Right ventricle myocardium inferior (tissue), 1 donor: Measurements from ENCODE around the gene PRKN. TPM values are rescaled to one million over a fixed set of nuclear protein-coding genes. Genes with fewer than 3 reads are reported as not detected.
A peak's percentile ranks its signal among the peaks of the same experiment; 100 is the strongest.

Source experiments
- ATAC-seq: fragments of 200-7000 bp; cut with Tn5 transposase; one replicate; pipeline ENCODE4 v1.9.1; 2020; ENCODE audit warnings: mild to moderate bottlenecking, moderate library complexity
- DNase-seq: peaks from one replicate; pipeline ENCODE4 v3.0.0; 2021; ENCODE audit errors: missing footprints
- intact Hi-C: fragments of 100-400 bp; cut with DNase I; formaldehyde crosslinking; loops from one replicate; pipeline ENCODE4 v1.11.0; 2022
- long read RNA-seq: library from polyadenylated mRNA; unstranded; transcript quantifications from one replicate; pipeline ENCODE4 v2.0.0, GENCODE V29; 2021
- total RNA-seq: library from RNA; stranded (reverse); fragmentation: NEBNext Ultra II Directional; extraction: Animal tissue kit (Norgen Biotek cat#: 25700); gene quantifications from one replicate; pipeline ENCODE4 v1.2.1, GENCODE V29; 2021
- donor health status: DM: no; HTN: yes; CAD: no; lungs with severe emphysema.

PRKN gene
- 19.5 TPM for total RNA-seq
- long read RNA-seq, partial matches to known transcripts = 0 of 5 reads
- long read RNA-seq, other reads (novel, unspliced or antisense) = 5 of 5 reads

- intact Hi-C loops = loop anchor here (5.0 kb wide), 4 partner anchors 115 to 260 kb away; no protein-coding TSS in a partner anchor
- DNase-seq (peak; percentile 99), ATAC-seq (peak; percentile 99)
Measured at GRCh38 chr6:162727322-162728182, at the start of gene PRKN, which contains the start of gene PACRG. Gene PRKN (minus strand): TSS chr6:162727766. Gene PACRG (plus strand): TSS chr6:162727974.

DNA sequence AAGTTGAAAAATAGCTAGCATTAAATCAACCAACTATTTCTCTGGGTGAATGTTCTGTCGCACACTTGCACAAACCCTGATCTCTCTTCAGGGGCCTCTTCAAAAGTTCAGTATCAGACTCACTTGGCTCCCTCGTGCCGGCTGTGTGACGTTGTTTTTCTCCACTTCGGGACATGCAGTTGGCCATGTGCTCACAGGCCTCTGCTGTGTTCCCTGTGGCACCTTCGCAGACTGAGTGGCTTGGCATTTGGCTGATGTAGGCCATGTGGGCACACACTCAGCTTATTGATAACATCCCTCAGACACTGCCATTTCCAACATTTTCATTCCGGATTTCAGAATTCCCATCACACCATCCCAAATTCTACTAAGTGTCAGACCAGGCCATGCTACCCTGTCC, 49.5 kb upstream of the PRKN start:
- ATAC-seq = peak; percentile 48
- intact Hi-C loops = no loop called here
- DNase-seq = peak; percentile 49

GRCh38 chr6:162773996-162774395, 46.4 kb upstream of the PRKN start:
- no peak for DNase-seq
- no peak for ATAC-seq
- intact Hi-C loops = no loop called here

DNA sequence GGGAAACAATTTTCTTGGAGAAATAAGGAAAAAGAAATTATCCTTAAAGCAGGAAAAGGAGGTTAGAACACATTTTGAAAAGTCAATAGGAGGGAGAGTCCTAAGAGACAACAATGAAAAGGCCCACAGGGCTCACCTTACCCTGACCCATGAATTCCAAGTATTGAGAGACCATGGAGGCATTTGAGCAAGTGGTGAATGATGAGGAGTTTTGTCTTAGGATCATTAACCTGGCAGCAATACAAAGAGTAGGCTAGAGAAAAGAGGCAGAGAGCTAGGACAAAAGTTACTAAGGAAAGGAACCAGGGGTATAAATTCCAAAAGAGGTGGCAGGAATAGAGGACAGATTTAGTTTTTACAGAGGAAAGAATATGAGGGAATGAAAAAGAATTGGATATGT, 44.9 kb upstream of the PRKN start:
- intact Hi-C loops = no loop called here
- ATAC-seq (no peak), DNase-seq (no peak)

DNA sequence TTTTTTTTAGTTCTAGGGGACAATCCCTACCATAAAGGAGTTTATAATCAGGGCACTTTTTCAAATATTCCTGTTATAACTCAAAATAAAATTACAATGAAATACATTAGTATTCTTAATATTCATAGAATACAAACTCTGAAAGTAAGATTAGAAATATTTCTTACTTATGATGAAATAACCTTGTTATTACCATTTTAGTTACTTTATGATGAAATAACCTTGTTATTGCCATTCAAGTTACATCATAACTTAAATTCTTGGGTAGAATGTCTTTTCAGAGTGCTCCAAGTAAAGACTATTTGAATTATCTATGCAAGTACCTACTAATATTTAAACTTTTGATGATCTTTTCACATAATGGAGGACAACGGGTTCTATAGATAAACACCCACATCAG, 43.4 kb upstream of the PRKN start:
- intact Hi-C loops = no loop called here
- DNase-seq (no peak), ATAC-seq (no peak)

DNA sequence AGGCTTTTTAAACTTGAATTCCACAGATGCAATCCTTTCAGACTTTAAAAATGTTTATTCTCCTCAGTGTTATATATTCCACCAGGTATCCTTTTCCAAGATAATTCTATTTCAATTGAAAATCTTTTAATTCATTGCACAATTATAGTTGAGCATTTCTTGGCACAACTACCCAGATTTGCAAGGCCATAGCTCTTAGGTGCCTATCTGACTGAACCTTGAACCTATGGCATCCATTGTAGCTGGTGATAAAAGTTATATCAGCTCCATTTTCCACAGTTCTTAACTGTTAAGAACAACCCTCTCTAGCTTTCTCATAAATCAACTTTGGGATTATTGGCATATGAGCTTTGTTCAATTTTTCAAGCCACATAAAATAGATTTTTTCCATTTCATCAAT, 42.6 kb upstream of the PRKN start:
- ATAC-seq = no peak
- DNase-seq = no peak
- intact Hi-C loops = no loop called here

DNA sequence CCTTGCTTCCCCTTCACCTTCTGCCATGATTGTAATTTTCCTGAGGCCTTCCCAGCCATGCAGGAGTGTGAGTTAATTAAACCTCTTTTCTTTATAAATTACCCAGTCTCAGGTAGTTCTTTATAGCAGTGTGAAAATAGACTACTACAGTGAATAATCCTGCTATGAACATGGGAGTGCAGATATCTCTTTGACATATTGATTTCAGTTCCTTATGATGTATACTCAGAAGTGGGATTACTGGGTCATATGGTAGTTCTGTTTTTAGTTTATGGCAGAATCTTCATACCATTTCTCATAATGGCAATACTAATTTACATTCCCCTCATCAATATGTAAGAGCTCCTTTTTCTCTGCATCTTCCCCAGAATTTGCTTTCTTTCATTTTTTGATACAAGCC, 26.2 kb upstream of the PRKN start:
- DNase-seq (no peak), ATAC-seq (no peak)

DNA sequence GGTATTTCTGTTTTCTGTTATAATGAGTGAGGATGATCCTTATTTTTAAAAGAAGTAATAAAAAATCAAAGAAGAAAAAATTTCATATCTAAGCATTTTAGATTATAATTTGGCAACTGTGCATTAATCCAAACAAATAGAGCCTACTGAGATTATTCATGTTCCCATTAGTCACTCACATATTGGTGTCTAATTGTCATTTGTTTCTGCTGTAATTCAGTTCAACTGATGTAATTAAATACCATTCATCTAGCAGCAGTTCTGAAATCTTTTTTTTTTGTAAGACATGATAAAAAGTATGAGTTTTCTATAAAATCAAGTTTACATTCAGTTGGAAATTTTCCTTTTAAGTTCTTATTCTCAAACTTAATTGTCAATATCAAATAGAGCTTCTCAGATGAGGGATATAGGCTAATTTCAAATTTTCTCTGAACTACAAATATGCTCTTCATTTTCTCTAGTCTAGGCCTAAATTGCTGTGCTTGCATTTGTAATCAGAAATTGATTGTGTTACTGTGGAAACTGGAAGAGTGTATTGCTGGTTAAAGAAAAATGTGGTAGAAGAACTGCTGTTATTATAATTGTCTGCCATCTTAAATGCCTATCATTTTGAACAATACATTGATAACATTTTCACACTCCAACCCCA, 23.8 kb upstream of the PRKN start:
- DNase-seq = no peak
- intact Hi-C loops = no loop called here
- no peak for ATAC-seq

More for the DNA sequence above, 26.2 kb upstream of the PRKN start:
- intact Hi-C loops = no loop called here

DNA sequence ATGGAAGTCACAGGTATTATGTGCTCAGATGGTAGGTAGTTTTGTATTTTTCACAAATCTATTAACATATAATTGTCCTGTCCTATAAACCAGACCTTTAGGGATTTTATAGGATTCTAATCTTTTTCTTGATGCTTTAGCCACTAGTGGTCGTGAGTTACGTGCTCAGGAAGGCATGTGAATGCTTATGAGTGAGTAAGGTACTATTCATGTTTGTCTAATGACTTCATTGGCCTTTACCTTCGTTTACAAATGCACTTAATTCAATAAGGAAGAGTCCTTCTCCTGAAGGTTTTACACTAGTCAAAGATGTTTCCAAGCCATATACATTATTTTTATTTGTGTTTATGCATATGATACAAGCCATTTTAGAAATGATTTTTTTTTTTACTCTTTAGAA, 23.2 kb upstream of the PRKN start:
- intact Hi-C loops = no loop called here
- DNase-seq (no peak), ATAC-seq (no peak)

DNA sequence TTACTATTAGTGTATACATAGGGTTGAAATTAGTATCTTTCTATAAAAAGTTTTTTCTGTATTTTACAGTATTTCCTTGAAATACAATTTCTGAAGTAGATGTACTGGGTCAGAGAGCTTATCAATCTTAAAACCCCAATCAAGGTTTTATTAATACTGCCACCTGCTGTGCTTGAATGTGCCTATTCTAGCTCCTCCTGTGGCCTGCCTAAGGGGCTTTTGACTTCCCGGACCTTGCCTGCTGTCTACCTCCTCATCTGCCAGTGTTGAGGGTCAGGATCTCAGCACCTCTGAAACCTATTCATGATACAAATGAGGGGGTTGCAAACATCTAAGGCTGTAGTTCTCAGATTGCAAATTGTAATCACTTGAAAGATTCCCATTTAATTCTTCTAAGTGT, 9.4 kb upstream of the PRKN start:
- ATAC-seq = no peak
- DNase-seq = no peak
- intact Hi-C loops = loop anchor here (2.0 to 10.0 kb wide), 3 partner anchors 294 to 1342 kb away; no protein-coding TSS in a partner anchor

GRCh38 chr6:162733489-162733888, 5.9 kb upstream of the PRKN start:
- ATAC-seq (no peak), DNase-seq (no peak)
- intact Hi-C loops = loop anchor here (10.0 kb wide), 1 partner anchor 1339 kb away; no protein-coding TSS in a partner anchor

GRCh38 chr6:162730502-162730901, 2.9 kb upstream of the PRKN start:
- intact Hi-C loops = loop anchor here (10.0 kb wide), 1 partner anchor 1336 kb away; no protein-coding TSS in a partner anchor
- ATAC-seq (no peak), DNase-seq (no peak)

GRCh38 chr6:162728706-162729105, 1.1 kb upstream of the PRKN start:
- intact Hi-C loops = loop anchor here (5.0 kb wide), 4 partner anchors 116 to 261 kb away; no protein-coding TSS in a partner anchor
- ATAC-seq = no peak
- DNase-seq = no peak

GRCh38 chr6:162728197-162728596, 631 bp upstream of the PRKN start:
- DNase-seq = no peak

GRCh38 chr6:162726947-162727321, 632 bp downstream of the PRKN start:
- no peak for DNase-seq
- intact Hi-C loops = loop anchor here (5.0 kb wide), 4 partner anchors 115 to 260 kb away; no protein-coding TSS in a partner anchor
- ATAC-seq = no peak

More at GRCh38 chr6:162728197-162728596, 631 bp upstream of the PRKN start:
- intact Hi-C loops = loop anchor here (5.0 kb wide), 4 partner anchors 116 to 261 kb away; no protein-coding TSS in a partner anchor
- no peak for ATAC-seq

GRCh38 chr6:162722633-162723032, 4.9 kb downstream of the PRKN start:
- intact Hi-C loops = no loop called here
- no peak for DNase-seq
- ATAC-seq = no peak

- no peak for ATAC-seq
- DNase-seq = no peak
- intact Hi-C loops = no loop called here
Measured at GRCh38 chr6:162722226-162722625, 5.3 kb downstream of the PRKN start.

GRCh38 chr6:162721404-162721687, 6.2 kb downstream of the PRKN start:
- DNase-seq (no peak), ATAC-seq (peak; percentile 40)
- intact Hi-C loops = loop anchor here (2.0 kb wide), 1 partner anchor 535 kb away; no protein-coding TSS in a partner anchor

- ATAC-seq = no peak
- no peak for DNase-seq
- intact Hi-C loops = loop anchor here (5.0 kb wide), 1 partner anchor 47 kb away; no protein-coding TSS in a partner anchor
Measured at GRCh38 chr6:162719528-162719927, 8.0 kb downstream of the PRKN start.

DNA sequence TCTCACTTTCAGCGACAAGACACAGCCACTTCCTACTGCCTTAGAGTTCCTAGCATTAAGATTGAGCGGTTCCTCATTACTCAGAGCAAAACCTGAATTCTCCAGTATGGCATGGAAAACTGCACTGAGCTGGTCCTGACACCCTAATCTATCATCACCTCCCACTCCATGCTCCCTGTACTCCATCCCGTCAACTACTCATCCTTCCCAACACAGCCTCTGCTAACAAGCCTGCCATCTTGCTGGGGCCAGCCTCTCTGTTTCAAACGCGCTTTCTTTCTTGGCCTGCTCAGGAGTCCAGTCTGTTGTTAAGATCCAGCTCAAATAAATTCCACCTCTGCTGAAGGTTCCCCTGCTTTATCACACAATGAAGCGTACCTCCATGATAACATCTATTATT, 12.0 kb downstream of the PRKN start:
- DNase-seq = no peak
- intact Hi-C loops = loop anchor here (5.0 kb wide), 1 partner anchor 43 kb away; no protein-coding TSS in a partner anchor
- ATAC-seq = no peak
